GM06990 (cell line): ENCODE measurements around the gene PLPP6.
"Not testable (repeated sequence)": the region's sequence is repeated elsewhere in the genome, so short reads cannot be mapped to it uniquely, and the experiment has no call there.

ENCODE experiments used
- DNase-seq: peaks from one replicate; pipeline ENCODE4 v3.0.0-alpha.2; 2011; ENCODE audit not compliant: insufficient read length; ENCODE audit errors: extremely low read depth
- H3K27me3 ChIP-seq: replicated peaks from 2 replicates; pipeline ENCODE4 v1.6.0; 2011; ENCODE audit warnings: low read length; ENCODE audit not compliant: control insufficient read depth, insufficient read depth
- H3K36me3 ChIP-seq: 2 replicates; pipeline ENCODE4 v1.5.1; 2011; ENCODE audit warnings: low read length; ENCODE audit not compliant: control insufficient read depth, insufficient read depth
- H3K4me3 ChIP-seq: replicated peaks from 2 replicates; pipeline ENCODE4 v1.5.1; 2011; ENCODE audit warnings: low read depth, mild to moderate bottlenecking, control low read depth, low read length
- TF ChIP-seq, protein P1 (sequence below): IDR thresholded peaks from 2 replicates; pipeline ENCODE4 v1.5.1; 2011; ENCODE audit warnings: low read length, control low read depth, mild to moderate bottlenecking, inconsistent platforms; ENCODE audit not compliant: insufficient read depth, poor library complexity, severe bottlenecking

Gene PLPP6

GRCh38 chr9:4657426-4658159, 4.5 kb upstream of the PLPP6 start:
- Histone ChIP-seq H3K27me3 (no peaks in the 10 kb centered on the region), H3K36me3 (no peaks in the 10 kb centered on the region), H3K4me3 (no peak overlapping the region)
- no peak for DNase-seq
- TF ChIP-seq, protein P1, sequence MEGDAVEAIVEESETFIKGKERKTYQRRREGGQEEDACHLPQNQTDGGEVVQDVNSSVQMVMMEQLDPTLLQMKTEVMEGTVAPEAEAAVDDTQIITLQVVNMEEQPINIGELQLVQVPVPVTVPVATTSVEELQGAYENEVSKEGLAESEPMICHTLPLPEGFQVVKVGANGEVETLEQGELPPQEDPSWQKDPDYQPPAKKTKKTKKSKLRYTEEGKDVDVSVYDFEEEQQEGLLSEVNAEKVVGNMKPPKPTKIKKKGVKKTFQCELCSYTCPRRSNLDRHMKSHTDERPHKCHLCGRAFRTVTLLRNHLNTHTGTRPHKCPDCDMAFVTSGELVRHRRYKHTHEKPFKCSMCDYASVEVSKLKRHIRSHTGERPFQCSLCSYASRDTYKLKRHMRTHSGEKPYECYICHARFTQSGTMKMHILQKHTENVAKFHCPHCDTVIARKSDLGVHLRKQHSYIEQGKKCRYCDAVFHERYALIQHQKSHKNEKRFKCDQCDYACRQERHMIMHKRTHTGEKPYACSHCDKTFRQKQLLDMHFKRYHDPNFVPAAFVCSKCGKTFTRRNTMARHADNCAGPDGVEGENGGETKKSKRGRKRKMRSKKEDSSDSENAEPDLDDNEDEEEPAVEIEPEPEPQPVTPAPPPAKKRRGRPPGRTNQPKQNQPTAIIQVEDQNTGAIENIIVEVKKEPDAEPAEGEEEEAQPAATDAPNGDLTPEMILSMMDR = no peak

GRCh38 chr9:4660665-4661064, 1.4 kb upstream of the PLPP6 start:
- H3K4me3 ChIP-seq, H3K27me3 ChIP-seq, H3K36me3 ChIP-seq, DNase-seq: not testable (repeated sequence)

- no peak for DNase-seq
- Histone ChIP-seq H3K4me3 (no peak overlapping the region), H3K27me3 (no peaks in the 10 kb centered on the region)
Measured at GRCh38 chr9:4661165-4661564, 929 bp upstream of the PLPP6 start.

DNA sequence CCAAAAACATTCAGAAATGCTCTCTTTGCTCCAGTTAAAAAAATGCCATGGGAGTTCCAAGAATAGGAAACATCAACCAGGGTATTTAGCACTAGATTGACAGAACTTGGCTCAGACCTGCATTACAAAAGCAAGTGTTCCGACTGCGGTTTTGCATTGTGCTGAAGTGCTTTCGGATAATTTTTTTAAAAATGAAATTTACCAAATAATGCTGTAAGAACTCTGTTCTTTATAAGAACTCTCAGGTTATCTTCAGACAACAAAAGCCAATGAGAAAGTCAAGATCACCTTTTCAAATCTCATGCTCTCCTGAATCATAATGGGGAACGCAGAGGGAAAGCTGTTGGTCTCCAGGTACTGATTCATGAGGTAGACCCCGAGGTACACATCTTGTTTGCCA, 483 bp upstream of the PLPP6 start:
- Histone ChIP-seq H3K36me3 (no peaks in the 10 kb centered on the region), H3K4me3 (peak overlapping the region; percentile 82), H3K27me3 (no peaks in the 10 kb centered on the region)
- no peak for DNase-seq
- TF ChIP-seq, protein P1 = no peak

More at GRCh38 chr9:4661165-4661564, 929 bp upstream of the PLPP6 start:
- TF ChIP-seq, protein P1 = no peak
- H3K36me3 ChIP-seq = no peaks in the 10 kb centered on the region

DNA sequence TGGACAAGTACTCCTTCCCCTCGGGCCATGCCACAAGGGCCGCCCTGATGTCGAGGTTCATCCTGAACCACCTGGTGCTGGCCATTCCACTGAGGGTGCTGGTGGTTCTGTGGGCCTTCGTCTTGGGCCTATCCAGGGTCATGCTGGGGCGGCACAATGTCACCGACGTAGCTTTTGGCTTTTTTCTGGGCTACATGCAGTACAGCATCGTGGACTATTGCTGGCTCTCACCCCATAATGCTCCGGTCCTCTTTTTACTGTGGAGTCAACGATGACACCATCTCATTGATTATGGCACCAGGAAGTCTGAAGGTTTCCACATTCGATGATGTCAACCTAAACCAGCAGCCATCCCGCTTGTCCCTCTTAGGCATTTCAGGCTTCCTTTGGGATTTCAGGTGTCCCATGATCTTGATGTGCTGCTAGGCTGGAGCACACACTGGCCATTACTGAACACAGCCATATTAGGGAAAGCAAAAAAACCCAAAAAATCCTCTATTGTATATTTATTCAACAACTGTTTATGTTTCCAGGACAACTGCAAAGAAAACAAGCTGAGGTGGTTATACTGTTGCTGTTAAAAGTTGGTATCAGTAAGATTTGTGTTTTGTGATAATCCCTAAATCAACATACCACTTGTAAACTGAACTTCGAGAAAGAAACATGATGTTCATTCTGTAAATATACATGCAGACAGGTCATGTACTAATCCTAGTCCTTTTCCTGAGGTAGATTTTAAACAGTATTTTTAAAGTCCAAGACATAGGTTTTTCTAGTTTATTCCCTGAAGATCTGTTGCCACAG, 1.1 kb downstream of the PLPP6 start:
- TF ChIP-seq, protein P1 = no peak
- Histone ChIP-seq H3K36me3 (no peaks in the 10 kb centered on the region), H3K27me3 (no peaks in the 10 kb centered on the region), H3K4me3 (peak overlapping the region; percentile 82)
- no peak for DNase-seq

DNA sequence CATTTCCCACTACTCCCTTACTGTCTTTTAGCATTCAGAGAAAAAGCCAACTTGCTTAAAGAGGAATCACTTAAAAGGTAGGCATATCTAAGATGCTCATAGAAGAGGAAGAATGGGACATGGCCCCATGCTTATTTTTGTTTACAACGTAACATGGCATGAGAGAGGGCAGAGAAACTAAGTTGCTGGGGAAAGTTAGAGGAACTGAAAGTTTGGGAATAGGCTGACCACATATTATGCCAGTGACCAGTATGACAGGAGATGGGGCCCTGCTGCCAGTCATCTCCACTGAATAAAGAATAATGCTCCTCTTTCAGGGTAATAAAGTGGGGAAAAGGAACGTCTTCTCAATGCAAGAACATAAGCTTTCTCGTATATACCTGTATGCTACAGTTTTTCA, 1.9 kb downstream of the PLPP6 start:
- Histone ChIP-seq H3K36me3 (no peaks in the 10 kb centered on the region), H3K4me3 (no peak overlapping the region), H3K27me3 (no peaks in the 10 kb centered on the region)
- no peak for DNase-seq
- TF ChIP-seq, protein P1 = no peak
